GM12892 (cell line): ENCODE measurements around the gene FOXRED2.

Source experiments
- POLR2A ChIP-seq: IDR thresholded peaks from 2 replicates; pipeline ENCODE4 v1.6.1; 2011; ENCODE audit warnings: low read depth, low read length, control low read depth
- POLR2AphosphoS5 ChIP-seq: IDR thresholded peaks from 2 replicates; pipeline ENCODE4 v1.6.1; 2011; ENCODE audit warnings: low read depth, low read length, control low read depth
- TAF1 ChIP-seq: IDR thresholded peaks from 2 replicates; pipeline ENCODE4 v1.6.1; 2011; ENCODE audit warnings: low read depth, mild to moderate bottlenecking, control low read depth, low read length, borderline replicate concordance

GRCh38 chr22:36505998-36506635 lies 723 bp downstream of the FOXRED2 start:
- TF ChIP-seq POLR2A: no peak
- no peak for TF ChIP-seq TAF1
- TF ChIP-seq POLR2AphosphoS5: no peak
